EL (cell line): ENCODE data around the gene KRI1.

ENCODE experiments used
- DNase-seq: peaks from one replicate; pipeline ENCODE4 v3.0.0-alpha.2; 2016

KRI1 gene

GRCh38 chr19:10517760-10518443 is 47.9 kb downstream of the KRI1 start:
- DNase-seq, result peak; percentile 46

GRCh38 chr19:10517361-10517759 is 48.5 kb downstream of the KRI1 start, which contains the start of gene S1PR5:
Gene S1PR5, minus strand, starts transcription at chr19:10517447. Its CDS starts 2,436 bp downstream, at chr19:10515011.
- DNase-seq, result peak; percentile 38

DNA sequence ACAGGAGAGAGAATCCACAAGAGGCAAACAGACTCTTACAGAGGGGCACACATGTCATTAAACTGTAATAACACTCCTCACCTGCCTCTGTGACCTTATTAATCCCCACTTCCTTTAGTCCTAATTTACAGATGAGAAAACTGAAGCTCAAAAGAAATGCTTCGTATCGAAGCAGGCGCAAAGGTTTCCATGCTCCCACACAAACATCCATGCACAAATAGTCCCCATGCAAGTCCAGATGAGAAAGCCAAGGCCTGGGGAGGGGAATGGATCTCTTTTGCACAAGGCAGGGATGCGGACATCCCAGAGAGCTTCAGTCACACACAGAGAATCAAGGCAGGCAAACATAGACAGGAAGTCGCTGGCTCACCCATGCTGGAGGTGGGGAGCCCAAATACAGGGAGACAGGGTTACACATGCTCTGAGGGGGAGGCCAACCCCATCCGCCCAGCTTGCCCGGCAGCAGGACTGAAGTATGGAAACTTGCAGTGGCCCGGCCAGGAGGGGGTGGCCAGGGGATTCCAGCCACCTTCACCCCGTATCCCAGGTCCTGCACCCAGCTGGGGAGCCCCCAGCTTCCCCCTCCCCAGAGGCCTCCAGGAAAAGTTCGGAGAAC is 49.0 kb downstream of the KRI1 start:
- peak; percentile 50 for DNase-seq

DNA sequence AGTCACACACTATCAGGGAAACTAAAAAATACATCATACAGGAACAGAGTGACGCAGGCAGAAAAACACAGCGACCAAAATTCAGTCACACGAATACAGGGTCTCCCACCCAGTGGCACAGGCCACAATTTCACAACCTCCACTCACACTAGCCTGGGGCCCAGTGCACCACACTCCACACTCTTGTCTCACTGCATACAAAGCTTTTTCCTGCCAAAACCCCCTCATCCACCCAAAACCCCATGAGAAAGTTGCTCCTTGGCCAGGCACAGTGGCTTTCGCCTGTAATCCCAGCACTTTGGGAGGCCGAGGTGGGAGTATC is 49.8 kb downstream of the KRI1 start:
- no peak for DNase-seq

DNA sequence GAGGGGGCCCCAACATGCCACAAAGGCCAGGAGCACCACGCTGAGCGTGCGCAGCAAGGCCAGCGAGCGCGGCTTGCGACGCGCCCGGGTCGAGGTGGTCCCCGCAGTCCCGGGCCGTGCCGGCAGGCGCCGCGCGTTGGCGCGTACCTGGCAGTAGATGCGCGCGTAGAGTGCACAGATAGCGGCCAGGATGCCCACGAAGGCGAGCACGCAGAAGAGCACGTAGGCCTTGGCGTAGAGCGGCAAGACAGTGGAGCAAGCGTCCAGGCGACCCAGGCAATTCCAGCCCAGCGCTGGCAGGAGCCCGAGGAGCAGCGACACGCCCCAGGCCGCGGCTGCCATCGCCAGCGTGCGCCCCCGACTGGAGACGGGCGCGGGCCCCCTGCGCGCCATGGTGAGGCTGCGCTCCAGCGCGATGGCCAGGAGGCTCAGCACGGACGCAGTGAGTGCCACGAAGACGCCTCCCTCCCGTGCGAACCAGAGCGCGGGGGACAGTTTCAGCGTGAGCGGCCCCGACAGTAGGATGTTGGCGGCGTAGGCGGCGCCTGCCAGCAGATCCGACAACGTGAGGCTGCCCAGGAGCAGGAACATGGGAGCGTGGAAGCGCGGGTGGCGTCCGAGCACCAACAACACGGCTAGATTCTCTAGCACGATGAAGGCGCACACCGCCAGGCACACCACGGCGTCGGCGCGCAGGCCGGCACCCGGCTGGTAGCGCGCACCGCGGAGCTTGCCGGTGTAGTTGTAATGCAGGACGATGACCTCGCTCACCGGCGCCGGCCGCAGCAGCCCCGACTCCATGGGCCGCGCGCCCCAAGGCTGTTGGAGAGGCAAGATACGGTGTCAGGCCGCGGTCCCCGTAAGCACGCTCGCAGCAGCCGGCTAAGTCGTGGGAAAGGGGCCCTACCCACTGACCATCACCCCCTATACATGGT is 51.3 kb downstream of the KRI1 start:
- no peak for DNase-seq

GRCh38 chr19:10513223-10513622 is 52.6 kb downstream of the KRI1 start:
- no peak for DNase-seq

DNA sequence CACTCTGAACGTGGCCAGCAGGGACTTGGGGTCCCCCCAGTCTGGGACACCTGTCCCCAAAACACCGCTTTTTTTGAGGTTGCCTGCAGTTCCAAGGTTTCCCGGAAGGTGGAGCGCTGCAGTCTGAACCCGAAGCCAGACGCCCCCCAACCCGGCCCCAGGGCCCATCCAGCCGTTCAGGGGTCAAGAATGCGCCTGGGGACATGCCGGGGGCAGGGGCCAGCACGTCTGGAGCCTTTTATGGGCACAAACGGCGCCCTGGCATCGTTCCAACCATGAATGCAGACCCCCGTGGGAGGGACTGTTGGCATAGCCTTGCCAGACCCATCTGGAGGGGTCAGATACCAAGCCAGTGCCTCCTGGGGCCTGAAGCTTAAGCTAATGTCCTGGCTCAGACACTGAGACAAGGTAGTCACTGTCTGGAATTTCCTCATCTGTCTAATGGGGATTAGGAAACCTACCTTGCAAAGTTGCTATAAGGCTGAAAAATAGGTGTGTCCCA is 55.5 kb downstream of the KRI1 start:
- DNase-seq, result no peak

DNA sequence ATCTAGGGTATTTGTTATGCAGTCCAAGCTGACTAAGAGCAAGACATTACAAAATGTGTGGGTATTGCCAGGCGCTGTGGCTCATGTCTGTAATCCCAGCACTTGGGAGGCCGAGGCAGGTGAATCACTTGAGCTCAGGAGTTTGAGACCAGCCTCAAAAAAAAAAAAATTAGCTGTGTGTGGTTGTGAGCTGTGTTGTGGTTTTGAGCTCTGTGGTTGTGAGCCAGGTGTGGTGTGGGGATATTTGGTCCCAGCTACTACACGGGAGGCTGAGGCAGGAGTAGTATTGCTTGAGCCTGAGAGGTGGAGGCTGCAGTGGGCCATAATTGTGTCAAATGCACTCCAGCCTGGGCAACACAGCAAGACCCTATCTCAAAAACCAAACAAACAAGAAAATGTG is 57.1 kb downstream of the KRI1 start:
- no peak for DNase-seq

- no peak for DNase-seq
Measured at GRCh38 chr19:10508036-10508435, 57.8 kb downstream of the KRI1 start.

DNA sequence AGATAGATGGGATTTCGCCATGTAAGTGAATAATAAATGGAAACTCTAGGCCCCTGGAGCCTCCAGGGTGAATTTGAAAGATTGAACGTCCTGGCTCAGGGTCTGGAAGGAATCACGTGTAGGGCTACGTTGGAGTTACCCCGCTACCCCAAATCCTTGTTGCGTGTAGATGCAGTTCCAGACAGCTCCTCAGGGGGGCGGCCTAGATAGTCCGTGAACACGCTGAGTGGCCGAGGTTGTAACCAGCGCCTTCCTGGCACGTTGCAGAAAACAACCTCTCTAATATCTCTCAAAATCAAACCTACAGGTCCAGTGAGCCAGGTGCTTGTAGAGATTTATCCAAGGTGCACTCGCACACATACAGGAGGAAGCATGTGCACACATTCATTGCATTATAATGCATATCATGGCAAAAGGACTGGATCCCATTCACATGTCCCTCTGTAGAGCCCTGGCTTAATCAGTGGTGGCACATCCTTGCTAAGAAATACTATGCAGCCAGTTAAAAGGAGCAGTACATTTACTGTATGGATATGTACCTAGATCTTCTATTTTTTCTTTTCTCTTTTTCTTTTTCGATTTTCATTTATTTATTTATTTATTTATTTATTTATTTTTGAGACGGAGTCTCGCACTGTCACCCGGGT is 60.1 kb downstream of the KRI1 start:
- DNase-seq, result peak; percentile 61
